GM12873 (cell line): Measurements from ENCODE around the gene BID.

Source experiments
- CTCF ChIP-seq: IDR thresholded peaks from 2 replicates; pipeline ENCODE4 v1.5.1; 2012; ENCODE audit warnings: low read depth, mild to moderate bottlenecking, moderate library complexity, low read length, control low read depth; ENCODE audit not compliant: insufficient read depth; ENCODE audit errors: missing control alignments

Gene BID

DNA sequence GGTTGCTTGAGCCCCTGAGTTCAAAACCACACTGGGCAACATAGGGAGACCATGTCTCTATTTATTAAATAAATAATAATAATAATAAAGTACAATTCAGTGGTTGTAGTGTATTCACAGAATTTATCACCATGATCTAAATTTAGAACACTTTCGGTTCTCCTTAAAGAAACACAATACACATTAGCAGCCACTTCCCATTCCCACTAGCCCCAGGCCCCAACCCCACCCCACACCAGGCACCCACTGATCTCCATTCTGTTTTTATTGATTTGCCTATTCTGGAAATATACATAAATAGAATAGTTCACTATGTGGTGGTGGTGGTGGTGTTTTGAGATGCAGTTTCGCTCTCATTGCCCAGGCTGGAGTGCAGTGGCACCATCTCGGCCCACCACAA lies 90.0 kb downstream of the BID start:
- no peak for TF ChIP-seq CTCF
